Neural cell (in vitro differentiated cells): ENCODE data around the gene NKIRAS1.

ENCODE experiments used
- EP300 ChIP-seq: fragments of 450-650 bp; conservative IDR thresholded peaks from 2 replicates; pipeline ENCODE4 v1.6.1; 2014; ENCODE audit warnings: antibody characterized with exemption, mild to moderate bottlenecking, moderate library complexity; ENCODE audit not compliant: poor library complexity, severe bottlenecking
- EZH2 ChIP-seq: fragments of 200-600, 300-800 bp; shearing (Covaris generic), sonication (generic); IDR thresholded peaks from 2 replicates; pipeline ENCODE4 v1.6.1; 2014; ENCODE audit warnings: antibody characterized with exemption, low read length, borderline replicate concordance, mild to moderate bottlenecking; ENCODE audit not compliant: insufficient read depth, poor library complexity, severe bottlenecking
- POLR2AphosphoS5 ChIP-seq: IDR thresholded peaks from 2 replicates; pipeline ENCODE4 v1.6.1; 2012
- RAD21 ChIP-seq: fragments of 450-650 bp; conservative IDR thresholded peaks from 2 replicates; pipeline ENCODE4 v1.6.1; 2014; ENCODE audit warnings: antibody characterized with exemption, mild to moderate bottlenecking, moderate library complexity
- SMC3 ChIP-seq: fragments of 450-650 bp; conservative IDR thresholded peaks from 2 replicates; pipeline ENCODE4 v1.6.1; 2014; ENCODE audit warnings: antibody characterized with exemption, mild to moderate bottlenecking, moderate library complexity; ENCODE audit not compliant: poor library complexity
- TAF1 ChIP-seq: IDR thresholded peaks from 2 replicates; pipeline ENCODE4 v1.6.1; 2012; ENCODE audit warnings: low read depth
- TF ChIP-seq, protein P1 (sequence below): fragments of 450-650 bp; IDR thresholded peaks from 2 replicates; pipeline ENCODE4 v1.5.1; 2014; ENCODE audit warnings: antibody characterized with exemption, mild to moderate bottlenecking, moderate library complexity; ENCODE audit not compliant: poor library complexity, severe bottlenecking
- TF ChIP-seq, protein P2 (sequence below): IDR thresholded peaks from 2 replicates; pipeline ENCODE4 v1.6.1; 2012; ENCODE audit warnings: borderline replicate concordance

DNA sequence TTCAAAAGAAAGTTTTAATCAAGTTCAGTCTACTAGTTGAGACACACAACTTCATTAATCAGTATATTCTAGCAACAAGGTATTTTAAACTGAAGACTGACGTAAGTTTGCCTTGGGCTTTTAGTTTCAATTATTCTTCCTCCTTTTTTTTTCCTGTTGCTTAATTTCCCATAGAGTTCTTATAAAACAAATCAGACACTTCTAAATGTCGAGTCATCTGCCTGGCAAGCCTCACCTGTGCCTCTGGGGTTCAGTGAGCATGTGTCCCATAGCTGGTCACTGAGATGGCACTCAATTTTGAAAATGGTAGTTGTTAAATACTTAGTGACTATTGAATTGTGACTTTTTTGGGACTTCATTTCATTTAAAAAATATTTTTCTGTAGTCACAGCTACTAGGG is 27.4 kb downstream of the NKIRAS1 start:
- TF ChIP-seq EP300 = no peak
- TF ChIP-seq, protein P1, sequence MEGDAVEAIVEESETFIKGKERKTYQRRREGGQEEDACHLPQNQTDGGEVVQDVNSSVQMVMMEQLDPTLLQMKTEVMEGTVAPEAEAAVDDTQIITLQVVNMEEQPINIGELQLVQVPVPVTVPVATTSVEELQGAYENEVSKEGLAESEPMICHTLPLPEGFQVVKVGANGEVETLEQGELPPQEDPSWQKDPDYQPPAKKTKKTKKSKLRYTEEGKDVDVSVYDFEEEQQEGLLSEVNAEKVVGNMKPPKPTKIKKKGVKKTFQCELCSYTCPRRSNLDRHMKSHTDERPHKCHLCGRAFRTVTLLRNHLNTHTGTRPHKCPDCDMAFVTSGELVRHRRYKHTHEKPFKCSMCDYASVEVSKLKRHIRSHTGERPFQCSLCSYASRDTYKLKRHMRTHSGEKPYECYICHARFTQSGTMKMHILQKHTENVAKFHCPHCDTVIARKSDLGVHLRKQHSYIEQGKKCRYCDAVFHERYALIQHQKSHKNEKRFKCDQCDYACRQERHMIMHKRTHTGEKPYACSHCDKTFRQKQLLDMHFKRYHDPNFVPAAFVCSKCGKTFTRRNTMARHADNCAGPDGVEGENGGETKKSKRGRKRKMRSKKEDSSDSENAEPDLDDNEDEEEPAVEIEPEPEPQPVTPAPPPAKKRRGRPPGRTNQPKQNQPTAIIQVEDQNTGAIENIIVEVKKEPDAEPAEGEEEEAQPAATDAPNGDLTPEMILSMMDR = no peak
- no peak for TF ChIP-seq POLR2AphosphoS5
- TF ChIP-seq, protein P2, sequence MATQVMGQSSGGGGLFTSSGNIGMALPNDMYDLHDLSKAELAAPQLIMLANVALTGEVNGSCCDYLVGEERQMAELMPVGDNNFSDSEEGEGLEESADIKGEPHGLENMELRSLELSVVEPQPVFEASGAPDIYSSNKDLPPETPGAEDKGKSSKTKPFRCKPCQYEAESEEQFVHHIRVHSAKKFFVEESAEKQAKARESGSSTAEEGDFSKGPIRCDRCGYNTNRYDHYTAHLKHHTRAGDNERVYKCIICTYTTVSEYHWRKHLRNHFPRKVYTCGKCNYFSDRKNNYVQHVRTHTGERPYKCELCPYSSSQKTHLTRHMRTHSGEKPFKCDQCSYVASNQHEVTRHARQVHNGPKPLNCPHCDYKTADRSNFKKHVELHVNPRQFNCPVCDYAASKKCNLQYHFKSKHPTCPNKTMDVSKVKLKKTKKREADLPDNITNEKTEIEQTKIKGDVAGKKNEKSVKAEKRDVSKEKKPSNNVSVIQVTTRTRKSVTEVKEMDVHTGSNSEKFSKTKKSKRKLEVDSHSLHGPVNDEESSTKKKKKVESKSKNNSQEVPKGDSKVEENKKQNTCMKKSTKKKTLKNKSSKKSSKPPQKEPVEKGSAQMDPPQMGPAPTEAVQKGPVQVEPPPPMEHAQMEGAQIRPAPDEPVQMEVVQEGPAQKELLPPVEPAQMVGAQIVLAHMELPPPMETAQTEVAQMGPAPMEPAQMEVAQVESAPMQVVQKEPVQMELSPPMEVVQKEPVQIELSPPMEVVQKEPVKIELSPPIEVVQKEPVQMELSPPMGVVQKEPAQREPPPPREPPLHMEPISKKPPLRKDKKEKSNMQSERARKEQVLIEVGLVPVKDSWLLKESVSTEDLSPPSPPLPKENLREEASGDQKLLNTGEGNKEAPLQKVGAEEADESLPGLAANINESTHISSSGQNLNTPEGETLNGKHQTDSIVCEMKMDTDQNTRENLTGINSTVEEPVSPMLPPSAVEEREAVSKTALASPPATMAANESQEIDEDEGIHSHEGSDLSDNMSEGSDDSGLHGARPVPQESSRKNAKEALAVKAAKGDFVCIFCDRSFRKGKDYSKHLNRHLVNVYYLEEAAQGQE = no peak
- no peak for TF ChIP-seq EZH2
- TF ChIP-seq TAF1 = no peak
- TF ChIP-seq SMC3 = no peak
- TF ChIP-seq RAD21 = no peak
